Ascending aorta (tissue), 2 donors: ENCODE data around the gene CDX1. TPM values are rescaled to one million over a fixed set of nuclear protein-coding genes. Genes with fewer than 3 reads are reported as not detected.

Source experiments
- DNase-seq, 2 donors: peaks; one replicate each; pipeline ENCODE4 v3.0.0-alpha.2; 2019; ENCODE audit warnings: low spot score in 2 of 2
- H3K27ac ChIP-seq, 2 donors: fragments of 200-600 bp; sonication (generic); one replicate each; pipeline ENCODE4 v1.5.1; 2016 to 2017; ENCODE audit warnings: mild to moderate bottlenecking in 1 of 2
- H3K27me3 ChIP-seq: fragments of 200-600 bp; sonication (generic); one replicate; pipeline ENCODE4 v1.5.1; 2017
- H3K36me3 ChIP-seq, 2 donors: fragments of 200-600 bp; sonication (generic); one replicate each; pipeline ENCODE4 v1.5.1; 2016
- H3K4me1 ChIP-seq, 2 donors: fragments of 200-600 bp; sonication (generic); one replicate each; pipeline ENCODE4 v1.5.1; 2016 to 2017; ENCODE audit warnings: mild to moderate bottlenecking in 1 of 2
- H3K4me3 ChIP-seq, 2 donors: fragments of 200-600 bp; sonication (generic); one replicate each; pipeline ENCODE4 v1.5.1; 2016 to 2017; ENCODE audit warnings: mild to moderate bottlenecking in 1 of 2
- H3K9me3 ChIP-seq, 2 donors: fragments of 200-600 bp; sonication (generic); one replicate each; pipeline ENCODE4 v1.5.1; 2016
- CTCF ChIP-seq, 3 experiments: fragments of 200-600 bp in 2 of 3; fragments of 450-650 bp in 1 of 3; sonication (generic) in 2 of 3; IDR thresholded peaks; one replicate each; pipeline ENCODE4 v1.5.1; 2016 to 2019; ENCODE audit warnings: antibody characterized with exemption in 3 of 3, mild to moderate bottlenecking in 1 of 3, moderate library complexity in 1 of 3
- intact Hi-C: fragments of 100-400 bp; cut with DNase I; formaldehyde crosslinking; loops from one replicate; pipeline ENCODE4 v1.15.1; 2023
- total RNA-seq: library from RNA; depleted of rRNA; stranded (reverse); fragments of >200 nt; gene quantifications from one replicate; pipeline ENCODE4 v1.1.0, GENCODE V29; 2016

CDX1 gene
- total RNA-seq, 1 donor from 2014 or later: not detected

- no peak for TF ChIP-seq CTCF (IDR thresholded peaks at IDR 0.05)
- Histone ChIP-seq H3K36me3 (no peaks in the 10 kb centered on the region), H3K27me3 (no peaks in the 10 kb centered on the region), H3K4me3 (no peak overlapping the region), H3K9me3 (no peaks in the 10 kb centered on the region), H3K4me1 (peaks cover 0 to 5% of the 10 kb centered on the region in 2 donors), H3K27ac (no peak overlapping the region)
- no peak for DNase-seq
- intact Hi-C loops: no loop called here
These were observed 24.0 kb downstream of the CDX1 start for GRCh38 chr5:150190503-150190979.

- Histone ChIP-seq H3K27me3 (no peaks in the 10 kb centered on the region), H3K36me3 (no peaks in the 10 kb centered on the region), H3K4me3 (no peak overlapping the region), H3K9me3 (no peaks in the 10 kb centered on the region), H3K4me1 (peaks cover 0 to 5% of the 10 kb centered on the region in 2 donors), H3K27ac (no peak overlapping the region)
- no peak for TF ChIP-seq CTCF (IDR thresholded peaks at IDR 0.05)
- DNase-seq: no peak
- intact Hi-C loops: no loop called here
These were observed 24.4 kb downstream of the CDX1 start for GRCh38 chr5:150190987-150191386.

DNA sequence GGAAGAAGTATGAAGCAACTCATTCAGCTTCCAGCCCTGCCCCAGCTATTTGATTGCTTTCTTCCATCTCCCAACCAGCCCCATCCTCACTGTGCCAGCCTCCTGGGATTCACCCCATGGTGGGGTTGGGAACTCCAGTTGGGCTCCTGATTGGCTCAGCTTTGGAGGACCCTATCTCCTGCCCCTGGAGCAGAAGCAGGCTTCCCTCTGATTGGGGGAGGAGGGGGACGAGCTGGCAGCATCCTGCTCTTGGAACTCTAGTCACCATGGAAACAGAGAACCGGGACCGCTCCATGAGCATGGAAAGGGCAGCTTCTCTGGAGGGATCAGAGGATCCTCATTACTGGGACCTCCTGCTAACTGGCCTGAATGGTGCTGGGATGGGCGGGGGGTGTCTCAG is 25.9 kb downstream of the CDX1 start:
- Histone ChIP-seq H3K4me1 (peaks cover 0 to 5% of the 10 kb centered on the region in 2 donors), H3K27me3 (no peaks in the 10 kb centered on the region), H3K4me3 (no peak overlapping the region), H3K36me3 (no peaks in the 10 kb centered on the region), H3K9me3 (no peaks in the 10 kb centered on the region), H3K27ac (no peak overlapping the region)
- no peak for DNase-seq
- intact Hi-C loops: no loop called here
- TF ChIP-seq CTCF (IDR thresholded peaks at IDR 0.05): no peak

GRCh38 chr5:150195736-150196485 is 29.3 kb downstream of the CDX1 start:
- no peaks in the 10 kb centered on the region for H3K9me3 ChIP-seq
- no peaks in the 10 kb centered on the region for H3K4me1 ChIP-seq
- H3K27ac ChIP-seq: no peak overlapping the region
- no peak for TF ChIP-seq CTCF (IDR thresholded peaks at IDR 0.05)
- no peak for DNase-seq
- intact Hi-C loops: no loop called here
- H3K27me3 ChIP-seq: no peaks in the 10 kb centered on the region
- H3K36me3 ChIP-seq: no peaks in the 10 kb centered on the region
- H3K4me3 ChIP-seq: no peak overlapping the region

GRCh38 chr5:150196514-150196913 is 29.9 kb downstream of the CDX1 start:
- DNase-seq: no peak

More at GRCh38 chr5:150196514-150196913, 29.9 kb downstream of the CDX1 start:
- no peak overlapping the region for H3K27ac ChIP-seq
- intact Hi-C loops: no loop called here
- no peaks in the 10 kb centered on the region for H3K4me1 ChIP-seq
- H3K27me3 ChIP-seq: no peaks in the 10 kb centered on the region
- no peaks in the 10 kb centered on the region for H3K36me3 ChIP-seq
- no peak for TF ChIP-seq CTCF (IDR thresholded peaks at IDR 0.05)
- H3K4me3 ChIP-seq: no peak overlapping the region
- no peaks in the 10 kb centered on the region for H3K9me3 ChIP-seq
